A549 (cell line): ENCODE measurements around the gene TEX12. TPM values are rescaled to one million over a fixed set of nuclear protein-coding genes. Genes with fewer than 3 reads are reported as not detected.
"Not testable (repeated sequence)": the region's sequence is repeated elsewhere in the genome, so short reads cannot be mapped to it uniquely, and the experiment has no call there.

Source experiments
- ATAC-seq, 2 experiments: fragments of 200-7000 bp in 1 of 2; fragments of >200 bp in 1 of 2; cut with Nextera tagmentation in 1 of 2; cut with Tn5 transposase in 1 of 2; 3 replicates each; pipeline versions ENCODE4 v1.8.0 to v1.9.1; 2018 to 2020; ENCODE audit warnings: mild to moderate bottlenecking in 1 of 2, moderate library complexity in 1 of 2
- CTCF ChIA-PET: fragments of 300-600 bp; sonication (Branson Sonifier 250); formaldehyde crosslinking; extraction: SDS; loops from one replicate; lab custom pipeline; 2021; ENCODE audit warnings: antibody characterized with exemption, inconsistent platforms; lab: Yijun Ruan, JAX
- POLR2A ChIA-PET: fragments of 350-600 bp; formaldehyde crosslinking; extraction: SDS; loops from one replicate; lab custom pipeline; 2021; ENCODE audit warnings: antibody characterized with exemption, inconsistent platforms; lab: Yijun Ruan, JAX
- DNase-seq, 2 experiments: peaks; one replicate each; pipeline versions ENCODE4 v3.0.0 to v3.0.0-alpha.2; 2011 to 2016; ENCODE audit warnings: low read depth in 1 of 2, low spot score in 1 of 2
- FAIRE-seq: peaks from 2 replicates; lab custom pipeline; 2011; peaks lifted over from hg19 to GRCh38; lab: Jason Lieb, UNC
- H3K27ac ChIP-seq, 2 experiments: fragments of >200 bp; sonication (Bioruptor Twin); formaldehyde crosslinking; 3 replicates each; pipeline ENCODE4 v1.5.1; 2016 to 2017
- H3K4me1 ChIP-seq: fragments of >200 bp; sonication (Bioruptor Twin); formaldehyde crosslinking; 3 replicates; pipeline ENCODE4 v1.6.1; 2016
- H3K4me2 ChIP-seq: fragments of >200 bp; sonication (Bioruptor Twin); formaldehyde crosslinking; 3 replicates; pipeline ENCODE4 v1.6.1; 2016
- H3K4me3 ChIP-seq: fragments of >200 bp; sonication (Bioruptor Twin); formaldehyde crosslinking; 3 replicates; pipeline ENCODE4 v1.5.1; 2016
- H3K9me3 ChIP-seq: fragments of >200 bp; sonication (Bioruptor Twin); formaldehyde crosslinking; 3 replicates; pipeline ENCODE4 v1.6.1; 2016
- CEBPB ChIP-seq, 2 experiments: fragments of >200 bp in 1 of 2; sonication (Bioruptor Twin) in 1 of 2; formaldehyde crosslinking in 1 of 2; IDR thresholded peaks; 2 replicates each; pipeline ENCODE4 v1.6.1; 2012 to 2016
- FOSL2 ChIP-seq, 2 experiments: fragments of 450-650 bp in 1 of 2; fragments of >200 bp in 1 of 2; sonication (Bioruptor Twin) in 1 of 2; formaldehyde crosslinking; IDR thresholded peaks; 2 replicates each; pipeline versions ENCODE4 v1.5.0 to v1.6.1; 2016 to 2020; ENCODE audit warnings: mild to moderate bottlenecking in 1 of 2, moderate library complexity in 1 of 2
- JUN ChIP-seq, 2 experiments: fragments of >200 bp; sonication (Bioruptor Twin); formaldehyde crosslinking; IDR thresholded peaks; 2 replicates in 1 of 2; 3 replicates in 1 of 2; pipeline ENCODE4 v1.6.1; 2016 to 2017
- JUNB ChIP-seq: fragments of >200 bp; sonication (Bioruptor Twin); formaldehyde crosslinking; IDR thresholded peaks from 2 replicates; pipeline ENCODE4 v1.6.1; 2016
- KDM1A ChIP-seq: fragments of 200-600 bp; sonication (generic); IDR thresholded peaks from 2 replicates; pipeline ENCODE4 v1.6.1; 2016; ENCODE audit warnings: low read depth, mild to moderate bottlenecking
- KDM5A ChIP-seq: fragments of 200-600 bp; sonication (generic); IDR thresholded peaks from 2 replicates; pipeline ENCODE4 v1.6.1; 2016; ENCODE audit warnings: antibody characterized with exemption, mild to moderate bottlenecking
- MAFK ChIP-seq: fragments of 450-650 bp; IDR thresholded peaks from 2 replicates; pipeline ENCODE4 v1.6.1; 2014; ENCODE audit not compliant: partially characterized antibody
- MYC ChIP-seq: IDR thresholded peaks from 2 replicates; pipeline ENCODE4 v1.6.1; 2012; ENCODE audit warnings: mild to moderate bottlenecking, inconsistent platforms, low read length, improper control_type of control experiment, borderline replicate concordance
- POLR2A ChIP-seq: IDR thresholded peaks from 2 replicates; pipeline ENCODE4 v1.6.1; 2012; ENCODE audit warnings: mild to moderate bottlenecking, low read length
- TFCP2L1 ChIP-seq: fragments of 250-450 bp; sonication (Bioruptor Pico); IDR thresholded peaks from 2 replicates; pipeline ENCODE4 v1.5.0; 2021; ENCODE audit warnings: mild to moderate bottlenecking
- ZNF302 ChIP-seq: fragments of 250-450 bp; sonication (Bioruptor Pico); IDR thresholded peaks from 2 replicates; pipeline ENCODE4 v1.9.0; 2021; ENCODE audit warnings: inconsistent platforms, mild to moderate bottlenecking, moderate library complexity
- WGBS: methylation state at CpG from one replicate; pipeline ENCODE4 v1.1.6; 2017; ENCODE audit errors: missing lambda C conversion rate; 5-methylcytosine and 5-hydroxymethylcytosine counted together
- polyA plus RNA-seq, 4 experiments: library from polyadenylated mRNA; depleted of rRNA in 3 of 4; stranded (reverse); fragments of >200 nt; fragmentation: RNase III in 1 of 4; extraction: RNeasy Plus Mini Kit Qiagen cat#74134 plus additional on column Dnase treatment in 1 of 4; gene quantifications; 2 replicates in 3 of 4; 3 replicates in 1 of 4; pipeline ENCODE4 v1.2.3, GENCODE V29; 2011 to 2017
- TF ChIP-seq, protein P1 (sequence below): fragments of 250-450 bp; sonication (Bioruptor Pico); IDR thresholded peaks from 2 replicates; pipeline ENCODE4 v1.5.0; 2020; ENCODE audit warnings: low read depth, mild to moderate bottlenecking, moderate library complexity

TEX12 gene
- polyA plus RNA-seq, 2 of the 4 experiments (the other 2 are of a cell fraction): not detected

DNA sequence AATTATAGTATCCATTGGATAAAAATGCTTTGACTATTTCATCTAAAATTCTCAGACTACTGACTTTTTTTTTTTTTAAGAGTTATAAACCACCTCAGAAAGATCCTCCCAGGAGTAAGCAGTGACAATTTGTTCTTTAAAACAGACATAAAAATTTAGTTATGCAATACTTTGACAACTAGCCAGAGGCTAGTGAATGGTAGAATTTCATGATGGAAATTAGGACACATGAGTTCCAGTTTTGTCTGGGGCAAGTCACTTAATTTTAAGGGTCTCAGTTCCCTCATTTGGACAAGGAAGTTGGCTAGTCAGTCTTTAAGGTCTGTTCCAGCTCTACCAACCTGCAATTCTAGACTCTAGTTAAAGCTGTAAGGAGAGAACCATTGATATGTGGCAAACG is 6.2 kb upstream of the TEX12 start:
- ATAC-seq: no peak
- peaks cover 73% of the 10 kb centered on the region for H3K4me1 ChIP-seq
- no peaks in the 10 kb centered on the region for H3K9me3 ChIP-seq
- ChIA-PET CTCF (no interaction called here), POLR2A (no interaction called here)
- DNase-seq: no peak
- peak overlapping the region; percentile 86 for H3K4me2 ChIP-seq
- WGBS: 41% methylated on average over 1 of the region's 1 CpG
- H3K4me3 ChIP-seq: peak overlapping the region; percentile 80; the same call in 1 of the 3 replicates
- FAIRE-seq: no peak
- H3K27ac ChIP-seq: peak overlapping the region; percentile 85 to 86
- TF ChIP-seq CEBPB (IDR thresholded peaks at IDR 0.05) (0 out of 4 replicates have a peak, but pooled peaks of 1 of the 2 experiments have one; percentile 18), KDM1A (no peak)
- TF ChIP-seq, all 56 proteins: peak for 1

DNA sequence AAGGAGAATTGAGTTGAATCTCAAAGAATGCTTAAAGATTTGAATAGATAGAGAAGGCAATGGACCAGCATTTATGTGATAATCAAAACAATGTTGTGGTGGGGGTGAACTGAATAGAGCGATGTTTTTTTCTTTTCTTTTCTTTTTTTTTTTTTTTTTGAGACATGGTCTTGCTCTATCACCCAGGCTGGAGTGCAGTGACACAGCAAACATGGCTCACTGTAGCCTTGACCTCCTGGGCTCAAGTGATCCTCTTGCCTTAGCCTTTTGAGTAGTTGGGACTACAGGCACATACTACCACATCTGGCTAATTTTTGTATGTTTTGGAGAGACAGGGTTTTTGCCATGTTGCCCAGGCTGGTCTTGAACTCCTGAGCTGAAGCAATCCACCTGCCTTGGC is 5.0 kb upstream of the TEX12 start:
- Histone ChIP-seq H3K4me1 (peaks cover 73% of the 10 kb centered on the region), H3K4me3 (peak overlapping the region; percentile 80), H3K4me2 (peak overlapping the region; percentile 86), H3K27ac (peak overlapping the region; percentile 82 to 85)
- ATAC-seq, POLR2A ChIA-PET, DNase-seq, FAIRE-seq, H3K9me3 ChIP-seq: not testable (repeated sequence)
- 88% methylated on average over 1 of the region's 1 CpG for WGBS
- CTCF ChIA-PET: interaction anchor here (1.4 kb wide), 1 partner anchor 10 kb away, joined by 4 read pairs; no protein-coding TSS in a partner anchor

DNA sequence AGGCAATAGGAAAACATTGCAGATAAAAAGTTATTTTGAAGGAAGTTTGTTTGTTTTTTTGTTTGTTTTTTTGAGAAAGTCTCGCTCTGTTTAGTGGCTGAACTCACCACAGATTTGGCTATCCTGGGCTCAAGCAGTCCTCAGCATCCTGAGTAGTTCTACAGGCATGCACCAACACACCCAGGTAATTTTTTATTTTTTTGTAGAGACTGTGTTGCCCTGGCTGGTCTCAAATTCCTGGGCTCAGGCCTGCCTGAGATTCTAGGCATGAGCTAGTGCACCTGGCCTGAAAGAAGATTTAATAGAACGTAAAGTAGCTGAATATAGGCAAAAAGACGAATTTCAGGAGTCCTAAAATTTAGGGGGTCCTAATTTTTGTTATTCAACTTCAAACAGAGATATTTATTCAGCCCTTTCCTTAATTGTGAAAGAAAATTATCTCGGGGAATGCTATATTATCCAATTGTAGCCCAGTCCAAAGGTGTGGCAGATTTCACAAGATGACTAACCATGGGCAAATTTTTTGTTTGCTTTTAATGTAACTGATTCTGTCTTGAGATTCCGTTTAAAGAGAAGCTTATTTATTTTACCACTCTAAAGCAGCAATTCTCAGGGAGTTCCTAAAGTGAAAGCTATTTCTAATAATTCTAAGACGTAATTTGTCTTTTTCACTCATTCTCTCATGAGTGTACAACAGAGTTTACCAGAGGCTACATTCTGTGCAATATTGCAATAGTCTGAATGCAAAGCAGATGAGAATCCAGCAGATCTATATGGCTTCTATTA is 4.2 kb upstream of the TEX12 start:
- 1% methylated on average over 6 of the region's 6 CpGs for WGBS
- DNase-seq: peak in 1 of 2 experiments; percentile 38
- Histone ChIP-seq H3K4me1 (peaks cover 69% of the 10 kb centered on the region), H3K27ac (peak overlapping the region; percentile 82 to 85), H3K9me3 (no peaks in the 10 kb centered on the region), H3K4me2 (peak overlapping the region; percentile 86), H3K4me3 (peak overlapping the region; percentile 80)
- no peak for FAIRE-seq
- ChIA-PET CTCF (interaction anchor here (0.6 to 1.4 kb wide), 2 partner anchors 9 to 29 kb away, joined by 3 to 4 read pairs; no protein-coding TSS in a partner anchor), POLR2A (interaction anchor here (0.6 to 1.8 kb wide), 3 partner anchors 9 to 59 kb away, joined by 3 to 10 read pairs (median 5); partner anchors contain the start of gene BCO2)
- ATAC-seq: peak; percentile 52 to 59; a peak in 4 of 6 replicates
- TF ChIP-seq JUNB: peak; percentile 69
- TF ChIP-seq FOSL2 (IDR thresholded peaks at IDR 0.05): no peak
- TF ChIP-seq FOSL2 (CRISPR knock-in tag; IDR thresholded peaks at IDR 0.05): peak; percentile 46; the same call in 1 of the 2 replicates
- no peak for TF ChIP-seq KDM5A
- TF ChIP-seq CEBPB (IDR thresholded peaks at IDR 0.05): peak; percentile 38 to 62; a peak in 2 of 4 replicates

DNA sequence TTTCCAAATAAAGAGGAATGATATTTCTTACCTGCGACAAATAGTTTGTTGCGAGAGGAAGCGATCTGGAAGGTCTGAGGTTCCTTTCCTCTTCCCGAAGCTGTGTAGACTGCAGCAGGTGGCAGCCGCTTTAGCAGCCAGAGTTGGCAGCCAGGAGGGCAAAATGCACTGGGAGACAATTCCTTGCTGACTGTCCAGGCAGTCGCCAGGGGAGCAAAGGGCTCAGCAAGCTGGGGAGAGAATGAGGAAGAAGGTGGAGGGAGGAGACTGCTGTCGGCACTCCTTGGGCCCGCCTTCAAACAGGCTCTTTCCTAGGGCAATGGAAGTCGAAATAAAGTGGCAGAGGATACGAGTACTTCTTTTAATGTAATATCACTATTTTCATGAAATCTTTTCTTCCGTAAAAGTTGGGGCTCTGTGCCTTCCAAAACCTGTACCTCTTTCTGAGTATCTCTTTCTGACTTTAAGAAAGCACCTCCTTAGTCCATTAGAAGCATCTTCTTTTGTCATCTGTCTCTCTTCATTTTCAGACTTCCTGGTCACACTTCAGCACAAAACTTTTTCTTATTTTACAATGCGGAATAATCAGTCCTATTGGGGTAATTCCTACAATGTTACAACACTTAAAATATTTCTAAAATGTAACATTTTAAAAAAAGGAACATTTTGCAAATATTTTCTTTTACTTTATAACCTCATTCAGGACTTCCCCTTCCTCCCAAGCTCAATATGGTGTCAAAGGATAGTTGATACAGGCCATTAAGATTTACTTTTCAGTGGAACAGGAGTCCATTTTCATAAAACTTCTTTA is 3.1 kb upstream of the TEX12 start, which contains the start of gene IL18:
Gene IL18 (minus strand): TSS at position 220 of the 811 bp plus-strand sequence. CDS start 9,041 bp downstream, outside the sequence.
- H3K4me2 ChIP-seq: peak within 1 kb of the TSS; percentile 86
- peak within 1 kb of the TSS; percentile 80 for H3K4me3 ChIP-seq
- TF ChIP-seq MYC (no peak), ZNF302 (no peak), JUN (IDR thresholded peaks at IDR 0.05) (peak in 1 of 2 experiments; percentile 41; a peak in 1 of 5 replicates), POLR2A (peak; percentile 57), TFCP2L1 (CRISPR knock-in tag) (no peak), MAFK (peak; percentile 22)
- TF ChIP-seq, protein P1, sequence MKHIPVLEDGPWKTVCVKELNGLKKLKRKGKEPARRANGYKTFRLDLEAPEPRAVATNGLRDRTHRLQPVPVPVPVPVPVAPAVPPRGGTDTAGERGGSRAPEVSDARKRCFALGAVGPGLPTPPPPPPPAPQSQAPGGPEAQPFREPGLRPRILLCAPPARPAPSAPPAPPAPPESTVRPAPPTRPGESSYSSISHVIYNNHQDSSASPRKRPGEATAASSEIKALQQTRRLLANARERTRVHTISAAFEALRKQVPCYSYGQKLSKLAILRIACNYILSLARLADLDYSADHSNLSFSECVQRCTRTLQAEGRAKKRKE (CRISPR knock-in tag): no peak
- TF ChIP-seq, all 56 proteins: peak for 3
- Histone ChIP-seq H3K9me3 (no peaks in the 10 kb centered on the region), H3K4me1 (peaks cover 58% of the 10 kb centered on the region), H3K27ac (peak within 1 kb of the TSS; percentile 82 to 85)
- DNase-seq: peak; percentile 78 to 88
- no peak for FAIRE-seq
- WGBS: 3% methylated on average over 11 of the region's 12 CpGs
- ChIA-PET POLR2A (interaction anchor here (0.9 to 1.8 kb wide), 3 partner anchors 8 to 18 kb away, joined by 3 to 5 read pairs (median 4); partner anchors contain the start of gene BCO2), CTCF (interaction anchor here (0.6 to 1.4 kb wide), 3 partner anchors 8 to 63 kb away, joined by 4 read pairs; partner anchors contain the start of gene BCO2)
- peak; percentile 98 to 100 for ATAC-seq
